ENCODE data around the gene LDHAL6B.

The LDHAL6B gene

DNA sequence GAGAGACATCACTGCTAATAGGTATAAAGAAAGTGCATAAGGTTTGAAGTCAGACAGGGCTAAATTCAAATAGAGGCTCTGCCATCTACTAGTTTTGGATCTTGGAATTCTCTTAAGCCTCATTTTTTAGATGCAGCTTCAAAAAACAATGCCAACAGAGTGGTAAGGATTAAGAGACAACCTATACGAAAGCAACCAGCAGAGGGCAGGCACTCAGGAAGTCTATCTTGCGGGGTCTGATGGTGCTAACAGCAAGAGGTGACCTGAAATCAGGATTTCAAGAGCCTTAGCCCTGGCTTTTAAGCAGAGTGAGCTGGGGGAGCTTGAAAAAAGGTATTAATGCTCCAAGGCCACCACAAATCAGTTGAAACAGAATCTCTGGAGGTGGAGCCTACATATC lies 40.7 kb downstream of the LDHAL6B start:
- Histone ChIP-seq H4K20me1 (ENCODE audit: insufficient read depth) (no peaks in the 10 kb centered on the region), H2AFZ (ENCODE audit: low read depth) (no peak overlapping the region), H3K79me2 (ENCODE audit: insufficient read depth, low read depth) (no peaks in the 10 kb centered on the region), H3K9ac (no peak overlapping the region), H3K27ac (no peak overlapping the region), H3K36me3 (ENCODE audit: insufficient read depth) (no peaks in the 10 kb centered on the region), H3K4me3 (IDR thresholded peaks at IDR 0.05; ENCODE audit: insufficient read depth, low read depth, low read length) (no peak overlapping the region), H3K27me3 (ENCODE audit: insufficient read depth, low read depth) (no peaks in the 10 kb centered on the region), H3K4me1 (ENCODE audit: low read depth, poor library complexity, severe bottlenecking) (no peaks in the 10 kb centered on the region), H3K4me2 (no peak overlapping the region)
- TF ChIP-seq, protein P1, sequence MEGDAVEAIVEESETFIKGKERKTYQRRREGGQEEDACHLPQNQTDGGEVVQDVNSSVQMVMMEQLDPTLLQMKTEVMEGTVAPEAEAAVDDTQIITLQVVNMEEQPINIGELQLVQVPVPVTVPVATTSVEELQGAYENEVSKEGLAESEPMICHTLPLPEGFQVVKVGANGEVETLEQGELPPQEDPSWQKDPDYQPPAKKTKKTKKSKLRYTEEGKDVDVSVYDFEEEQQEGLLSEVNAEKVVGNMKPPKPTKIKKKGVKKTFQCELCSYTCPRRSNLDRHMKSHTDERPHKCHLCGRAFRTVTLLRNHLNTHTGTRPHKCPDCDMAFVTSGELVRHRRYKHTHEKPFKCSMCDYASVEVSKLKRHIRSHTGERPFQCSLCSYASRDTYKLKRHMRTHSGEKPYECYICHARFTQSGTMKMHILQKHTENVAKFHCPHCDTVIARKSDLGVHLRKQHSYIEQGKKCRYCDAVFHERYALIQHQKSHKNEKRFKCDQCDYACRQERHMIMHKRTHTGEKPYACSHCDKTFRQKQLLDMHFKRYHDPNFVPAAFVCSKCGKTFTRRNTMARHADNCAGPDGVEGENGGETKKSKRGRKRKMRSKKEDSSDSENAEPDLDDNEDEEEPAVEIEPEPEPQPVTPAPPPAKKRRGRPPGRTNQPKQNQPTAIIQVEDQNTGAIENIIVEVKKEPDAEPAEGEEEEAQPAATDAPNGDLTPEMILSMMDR (conservative IDR thresholded peaks at IDR 0.05; ENCODE audit: low read depth, low read length) = peak; percentile 57

DNA sequence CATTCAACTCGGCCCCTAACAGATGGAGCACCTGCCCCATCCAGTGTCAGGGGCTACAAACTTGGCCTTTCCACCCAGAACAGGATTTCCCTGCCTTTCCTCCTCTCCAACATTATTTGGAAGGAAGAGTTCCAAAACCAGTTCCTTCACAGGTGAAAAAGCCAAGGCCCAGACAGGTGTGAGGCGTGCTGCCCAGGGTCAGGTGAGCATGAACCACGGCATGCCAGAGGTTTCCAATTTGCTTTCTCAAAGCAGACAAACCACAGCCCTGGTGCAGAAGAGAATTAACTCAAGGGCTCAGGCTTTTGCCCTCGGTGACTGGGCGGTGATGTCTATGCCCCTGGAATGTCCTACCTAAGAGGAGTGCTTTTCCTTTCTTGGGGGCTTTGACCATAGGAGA lies 43.2 kb downstream of the LDHAL6B start:
- TF ChIP-seq, protein P1 (conservative IDR thresholded peaks at IDR 0.05; ENCODE audit: low read depth, low read length) = no peak
- H4K20me1 ChIP-seq (ENCODE audit: insufficient read depth) = no peaks in the 10 kb centered on the region

DNA sequence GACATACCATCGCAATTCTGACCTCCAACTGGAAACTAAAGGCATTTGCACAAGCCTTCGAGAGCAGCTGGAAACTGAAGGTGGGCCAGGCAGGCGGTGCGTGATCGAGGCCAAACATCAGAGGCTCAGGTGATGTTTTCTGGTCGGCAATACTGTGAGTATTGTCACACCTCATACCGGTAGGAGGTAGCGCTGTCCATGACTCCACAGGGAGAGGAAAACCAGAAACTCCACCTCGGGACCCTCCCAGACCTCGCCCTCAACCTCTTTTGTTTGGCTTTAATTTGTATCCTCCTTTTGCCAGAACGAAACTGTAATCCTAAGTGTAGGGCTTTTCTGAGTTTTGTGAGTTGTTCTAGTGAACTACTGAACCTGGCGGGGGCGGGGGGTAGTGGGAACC lies 43.6 kb downstream of the LDHAL6B start:
- H2AFZ ChIP-seq (ENCODE audit: low read depth) = no peak overlapping the region
- H3K27ac ChIP-seq = no peak overlapping the region
- TF ChIP-seq, protein P1 (conservative IDR thresholded peaks at IDR 0.05; ENCODE audit: low read depth, low read length) = no peak
- H3K4me3 ChIP-seq (IDR thresholded peaks at IDR 0.05; ENCODE audit: insufficient read depth, low read depth, low read length) = no peak overlapping the region
- H3K36me3 ChIP-seq (ENCODE audit: insufficient read depth) = no peaks in the 10 kb centered on the region
- H4K20me1 ChIP-seq (ENCODE audit: insufficient read depth) = no peaks in the 10 kb centered on the region
- H3K79me2 ChIP-seq (ENCODE audit: insufficient read depth, low read depth) = no peaks in the 10 kb centered on the region
- H3K9ac ChIP-seq = no peak overlapping the region
- no peaks in the 10 kb centered on the region for H3K27me3 ChIP-seq (ENCODE audit: insufficient read depth, low read depth)
- H3K4me2 ChIP-seq = no peak overlapping the region
- no peaks in the 10 kb centered on the region for H3K4me1 ChIP-seq (ENCODE audit: low read depth, poor library complexity, severe bottlenecking)

More for the DNA sequence above, 43.2 kb downstream of the LDHAL6B start:
- Histone ChIP-seq H3K9ac (no peak overlapping the region), H3K27ac (no peak overlapping the region), H3K79me2 (ENCODE audit: insufficient read depth, low read depth) (no peaks in the 10 kb centered on the region), H3K36me3 (ENCODE audit: insufficient read depth) (no peaks in the 10 kb centered on the region), H2AFZ (ENCODE audit: low read depth) (no peak overlapping the region), H3K4me2 (no peak overlapping the region), H3K4me1 (ENCODE audit: low read depth, poor library complexity, severe bottlenecking) (no peaks in the 10 kb centered on the region), H3K27me3 (ENCODE audit: insufficient read depth, low read depth) (no peaks in the 10 kb centered on the region), H3K4me3 (IDR thresholded peaks at IDR 0.05; ENCODE audit: insufficient read depth, low read depth, low read length) (no peak overlapping the region)

DNA sequence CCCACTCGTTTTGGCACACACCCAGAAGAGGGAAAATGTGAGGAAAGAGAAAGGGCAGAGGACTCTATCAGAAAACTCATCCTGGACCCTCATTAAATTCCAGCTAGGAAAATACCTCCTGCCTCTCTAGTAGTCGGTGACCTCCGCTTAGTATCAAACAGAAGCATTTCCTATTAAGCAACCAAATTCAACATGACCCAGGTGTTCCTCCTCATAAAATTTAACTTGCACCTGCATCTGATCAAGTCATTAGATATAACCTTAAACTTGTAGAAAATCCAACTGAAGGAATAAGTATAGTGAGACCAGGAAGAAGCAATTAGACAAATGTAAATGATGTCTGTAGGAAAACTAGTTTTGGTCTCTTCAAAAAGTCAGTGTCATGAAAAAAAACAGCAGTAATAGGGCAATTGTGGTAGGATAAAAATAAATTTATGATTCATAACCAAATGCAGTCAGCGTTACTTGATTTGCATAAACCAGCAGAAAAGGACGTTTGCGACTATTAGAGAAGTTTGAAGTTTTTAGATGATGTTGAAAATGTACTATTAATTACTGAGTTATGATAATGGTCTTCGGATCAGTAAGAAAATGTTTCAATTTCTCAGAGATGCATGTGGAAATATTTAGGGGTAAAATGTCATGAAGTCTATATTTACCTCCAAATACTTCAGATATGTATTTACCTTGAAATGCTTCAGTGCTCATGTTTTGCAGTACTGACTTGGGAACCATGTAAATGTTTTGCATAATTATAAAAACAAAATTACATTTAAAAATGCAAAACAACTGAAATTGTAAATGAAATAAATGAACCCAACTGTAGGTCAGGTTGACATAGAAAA lies 44.6 kb downstream of the LDHAL6B start:
- no peak overlapping the region for H3K9ac ChIP-seq
- TF ChIP-seq, protein P1 (conservative IDR thresholded peaks at IDR 0.05; ENCODE audit: low read depth, low read length) = no peak
- H3K27ac ChIP-seq = no peak overlapping the region
- H2AFZ ChIP-seq (ENCODE audit: low read depth) = no peak overlapping the region
- H3K36me3 ChIP-seq (ENCODE audit: insufficient read depth) = no peaks in the 10 kb centered on the region
- H4K20me1 ChIP-seq (ENCODE audit: insufficient read depth) = no peaks in the 10 kb centered on the region
- no peaks in the 10 kb centered on the region for H3K79me2 ChIP-seq (ENCODE audit: insufficient read depth, low read depth)
- no peaks in the 10 kb centered on the region for H3K27me3 ChIP-seq (ENCODE audit: insufficient read depth, low read depth)
- no peak overlapping the region for H3K4me2 ChIP-seq
- H3K4me3 ChIP-seq (IDR thresholded peaks at IDR 0.05; ENCODE audit: insufficient read depth, low read depth, low read length) = no peak overlapping the region
- H3K4me1 ChIP-seq (ENCODE audit: low read depth, poor library complexity, severe bottlenecking) = peaks cover 5% of the 10 kb centered on the region
